Mesenchymal stem cell (in vitro differentiated cells and primary cell): ENCODE results near the gene EFHD2.
A peak's percentile ranks its signal among the peaks of the same experiment; 100 is the strongest.
"Not testable (repeated sequence)": the region's sequence is repeated elsewhere in the genome, so short reads cannot be mapped to it uniquely, and the experiment has no call there.

Source experiments
- DNase-seq: peaks from one replicate; pipeline ENCODE4 v3.0.0-alpha.2; 2013
- H2AFZ ChIP-seq: one replicate; pipeline ENCODE4 v1.6.1; 2013; ENCODE audit warnings: low read depth, mild to moderate bottlenecking, control low read depth, inconsistent platforms, low read length, moderate library complexity
- H2AK5ac ChIP-seq: 2 replicates; pipeline ENCODE4 v1.6.1; 2013; ENCODE audit warnings: low read length, moderate library complexity, mild to moderate bottlenecking, inconsistent platforms; ENCODE audit not compliant: severe bottlenecking
- H2BK120ac ChIP-seq: one replicate; pipeline ENCODE4 v1.6.1; 2013; ENCODE audit warnings: low read depth, mild to moderate bottlenecking, inconsistent platforms, low read length, moderate library complexity
- H2BK12ac ChIP-seq, 2 experiments: one replicate each; pipeline ENCODE4 v1.6.1; 2013; ENCODE audit warnings: inconsistent platforms in 2 of 2, low read length in 2 of 2, mild to moderate bottlenecking in 2 of 2, moderate library complexity in 2 of 2, control low read depth in 1 of 2
- H2BK15ac ChIP-seq: one replicate; pipeline ENCODE4 v1.6.1; 2013; ENCODE audit warnings: mild to moderate bottlenecking, low read depth, inconsistent platforms; ENCODE audit not compliant: poor library complexity, severe bottlenecking
- H2BK5ac ChIP-seq: 2 replicates; pipeline ENCODE4 v1.6.1; 2013; ENCODE audit warnings: low read depth, mild to moderate bottlenecking, low read length, control low read depth, inconsistent platforms; ENCODE audit not compliant: poor library complexity, severe bottlenecking
- H3K14ac ChIP-seq, 2 experiments: one replicate each; pipeline ENCODE4 v1.6.1; 2013; ENCODE audit warnings: inconsistent platforms in 2 of 2, low read length in 2 of 2, control low read depth in 1 of 2, mild to moderate bottlenecking in 1 of 2, moderate library complexity in 1 of 2
- H3K18ac ChIP-seq, 2 experiments: one replicate each; pipeline ENCODE4 v1.6.1; 2013; ENCODE audit warnings: inconsistent platforms in 2 of 2, low read length in 2 of 2, control low read depth in 1 of 2, low read depth in 1 of 2, mild to moderate bottlenecking in 1 of 2
- H3K23ac ChIP-seq, 2 experiments: one replicate each; pipeline ENCODE4 v1.6.1; 2013; ENCODE audit warnings: inconsistent platforms in 2 of 2, low read length in 2 of 2, mild to moderate bottlenecking in 2 of 2, moderate library complexity in 2 of 2, control low read depth in 1 of 2
- H3K27ac ChIP-seq: 2 replicates; pipeline ENCODE4 v1.5.1; 2013; ENCODE audit warnings: mild to moderate bottlenecking, moderate library complexity, low read length, control low read depth, inconsistent platforms; ENCODE audit not compliant: poor library complexity, severe bottlenecking
- H3K27me3 ChIP-seq, 2 experiments: 2 replicates each; pipeline versions ENCODE4 v1.6.1 to v1.7.0; 2013; ENCODE audit warnings: low read length in 2 of 2, mild to moderate bottlenecking in 2 of 2, moderate library complexity in 2 of 2, control low read depth in 1 of 2, inconsistent platforms in 1 of 2; ENCODE audit not compliant: control insufficient read depth in 1 of 2, insufficient read depth in 1 of 2
- H3K36me3 ChIP-seq, 2 experiments: 2 replicates each; pipeline versions ENCODE4 v1.6.1 to v1.7.0; 2013; ENCODE audit warnings: low read length in 2 of 2, control low read depth in 1 of 2, inconsistent platforms in 1 of 2, low read depth in 1 of 2, mild to moderate bottlenecking in 1 of 2; ENCODE audit not compliant: insufficient read depth in 2 of 2, control insufficient read depth in 1 of 2
- H3K4ac ChIP-seq, 2 experiments: one replicate each; pipeline ENCODE4 v1.6.1; 2013; ENCODE audit warnings: inconsistent platforms in 2 of 2, low read length in 2 of 2, mild to moderate bottlenecking in 2 of 2, moderate library complexity in 2 of 2, control low read depth in 1 of 2, low read depth in 1 of 2
- H3K4me1 ChIP-seq: 2 replicates; pipeline ENCODE4 v1.6.1; 2013; ENCODE audit warnings: low read depth, low read length, control low read depth; ENCODE audit not compliant: control insufficient read depth, insufficient read depth
- H3K4me2 ChIP-seq: 2 replicates; pipeline ENCODE4 v1.6.1; 2013; ENCODE audit warnings: low read length, mild to moderate bottlenecking, inconsistent platforms; ENCODE audit not compliant: poor library complexity, severe bottlenecking
- H3K4me3 ChIP-seq, 2 experiments: 2 replicates each; pipeline versions ENCODE4 v1.5.1 to v1.7.0; 2013; ENCODE audit warnings: low read length in 2 of 2, mild to moderate bottlenecking in 2 of 2, control low read depth in 1 of 2, low read depth in 1 of 2; ENCODE audit not compliant: insufficient read depth in 1 of 2
- H3K79me1 ChIP-seq: replicated peaks from 2 replicates; pipeline ENCODE4 v1.6.1; 2013; ENCODE audit warnings: mild to moderate bottlenecking, control low read depth, low read length, inconsistent platforms; ENCODE audit not compliant: poor library complexity, severe bottlenecking
- H3K9ac ChIP-seq: 2 replicates; pipeline ENCODE4 v1.7.0; 2013; ENCODE audit warnings: mild to moderate bottlenecking, low read length, moderate library complexity
- H3K9me3 ChIP-seq: 2 replicates; pipeline ENCODE4 v1.7.0; 2013; ENCODE audit warnings: mild to moderate bottlenecking, low read length; ENCODE audit not compliant: control insufficient read depth
- H4K8ac ChIP-seq: one replicate; pipeline ENCODE4 v1.6.1; 2013; ENCODE audit warnings: inconsistent platforms, mild to moderate bottlenecking, low read length, moderate library complexity
- H4K91ac ChIP-seq: one replicate; pipeline ENCODE4 v1.6.1; 2013; ENCODE audit warnings: mild to moderate bottlenecking, low read length, inconsistent platforms
- WGBS: methylation state at CpG from one replicate; pipeline ENCODE4 v1.1.7; 2013; ENCODE audit warnings: mixed read lengths; 5-methylcytosine and 5-hydroxymethylcytosine counted together

Gene EFHD2

DNA sequence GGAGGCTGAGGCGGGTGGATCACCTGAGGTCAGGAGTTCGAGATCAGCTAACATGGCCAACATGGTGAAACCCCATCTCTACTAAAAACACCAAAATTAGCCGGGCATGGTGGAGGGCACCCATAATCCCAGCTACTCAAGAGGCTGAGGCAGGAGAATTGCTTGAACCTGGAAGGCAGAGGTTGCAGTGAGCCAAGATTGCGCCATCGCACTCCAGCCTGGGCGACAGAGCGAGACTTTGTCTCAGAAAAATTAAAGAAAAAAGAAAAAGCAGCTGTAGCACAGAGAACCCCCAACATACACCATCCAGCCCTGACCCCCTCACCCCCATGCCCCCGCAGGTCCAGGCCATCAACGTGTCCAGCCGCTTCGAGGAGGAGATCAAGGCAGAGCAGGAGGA, 18.6 kb downstream of the EFHD2 start:
- not testable (repeated sequence) for H3K9ac ChIP-seq, H3K14ac ChIP-seq, H2BK120ac ChIP-seq, H3K4ac ChIP-seq, H3K4me2 ChIP-seq, H4K91ac ChIP-seq, H2BK15ac ChIP-seq, H3K23ac ChIP-seq, DNase-seq, H4K8ac ChIP-seq, H2AK5ac ChIP-seq, H3K27me3 ChIP-seq, H2BK5ac ChIP-seq, H3K18ac ChIP-seq, H3K9me3 ChIP-seq, H2AFZ ChIP-seq, H3K27ac ChIP-seq, H3K4me3 ChIP-seq, H2BK12ac ChIP-seq
- H3K79me1 ChIP-seq: peaks cover 11% of the 10 kb centered on the region
- 84% methylated on average over 5 of the region's 11 CpGs for WGBS
- H3K36me3 ChIP-seq: peaks cover 15 to 44% of the 10 kb centered on the region in 2 experiments
- H3K4me1 ChIP-seq: peaks cover 35% of the 10 kb centered on the region

DNA sequence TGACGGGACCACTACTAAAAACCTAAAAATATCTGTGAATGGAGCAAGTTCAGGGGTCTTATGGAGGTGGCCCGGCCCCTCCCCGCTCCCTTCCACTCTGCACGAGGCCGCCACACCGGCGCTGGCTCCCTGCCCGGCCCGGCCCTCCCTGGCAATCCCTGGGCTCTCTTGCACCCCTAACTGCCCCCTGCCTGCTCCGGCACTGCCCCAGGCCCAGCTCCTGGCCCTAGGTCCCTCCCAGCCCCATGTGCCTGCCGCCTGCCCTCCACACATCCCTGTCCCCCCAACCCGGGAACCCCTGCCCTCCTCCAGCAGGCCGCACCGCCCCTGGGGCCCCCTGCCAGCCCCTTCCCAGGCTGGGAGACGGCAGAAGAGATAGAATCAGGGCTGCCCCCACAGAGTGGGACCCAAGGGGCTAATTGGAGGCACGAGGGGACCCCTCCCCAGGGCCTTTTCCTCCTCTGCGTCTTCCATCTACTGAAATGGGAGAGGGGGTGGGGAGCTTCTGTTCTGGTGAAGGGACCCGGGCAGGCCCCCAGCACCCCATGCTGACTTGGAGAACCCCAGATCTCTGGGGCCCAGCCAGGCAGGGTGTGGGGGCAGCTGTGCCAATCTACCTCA, 19.2 kb downstream of the EFHD2 start:
- Histone ChIP-seq H3K4me3 (no peak overlapping the region), H3K79me1 (peaks cover 9% of the 10 kb centered on the region), H2AFZ (no peak overlapping the region), H2BK12ac (no peak overlapping the region), H3K9ac (no peak overlapping the region), H3K14ac (no peak overlapping the region), H3K4me1 (peaks cover 36% of the 10 kb centered on the region), H2BK5ac (no peak overlapping the region), H3K23ac (no peak overlapping the region), H4K91ac (no peak overlapping the region), H2BK15ac (peak overlapping the region; percentile 26), H3K9me3 (no peaks in the 10 kb centered on the region), H3K27ac (no peak overlapping the region), H3K27me3 (no peaks in the 10 kb centered on the region), H2AK5ac (no peak overlapping the region), H3K18ac (no peak overlapping the region), H3K4ac (no peak overlapping the region), H3K36me3 (peaks cover 15 to 44% of the 10 kb centered on the region in 2 experiments), H3K4me2 (no peak overlapping the region), H4K8ac (no peak overlapping the region), H2BK120ac (no peak overlapping the region)
- no peak for DNase-seq
- WGBS: 96% methylated on average over 17 of the region's 18 CpGs

DNA sequence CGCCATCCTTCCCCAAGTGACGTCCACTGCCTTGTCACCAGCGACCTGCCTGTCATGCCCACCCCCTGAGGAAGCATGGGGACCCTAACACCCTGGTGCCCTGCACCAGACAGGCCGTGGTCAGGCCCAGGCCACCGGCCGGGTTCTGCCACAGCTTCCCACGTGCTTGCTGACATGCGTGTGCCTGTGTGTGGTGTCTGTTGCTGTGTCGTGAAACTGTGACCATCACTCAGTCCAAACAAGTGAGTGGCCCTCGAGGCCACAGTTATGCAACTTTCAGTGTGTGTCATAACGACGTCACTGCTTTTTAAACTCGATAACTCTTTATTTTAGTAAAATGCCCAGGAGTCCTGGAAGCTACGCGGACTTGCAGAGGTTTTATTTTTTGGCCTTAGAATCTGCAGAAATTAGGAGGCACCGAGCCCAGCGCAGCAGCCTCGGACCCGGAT, 20.0 kb downstream of the EFHD2 start:
- Histone ChIP-seq H3K4me3 (no peak overlapping the region), H3K4ac (no peak overlapping the region), H3K9me3 (no peaks in the 10 kb centered on the region), H3K23ac (no peak overlapping the region), H3K18ac (peak overlapping the region in 1 of 2 experiments; percentile 11), H2BK120ac (no peak overlapping the region), H3K14ac (no peak overlapping the region), H2AK5ac (no peak overlapping the region), H3K4me2 (no peak overlapping the region), H3K27me3 (no peaks in the 10 kb centered on the region), H2BK5ac (no peak overlapping the region), H2AFZ (no peak overlapping the region), H4K91ac (peak overlapping the region; percentile 5), H2BK12ac (peak overlapping the region in 1 of 2 experiments; percentile 59), H2BK15ac (no peak overlapping the region), H4K8ac (no peak overlapping the region), H3K4me1 (peaks cover 34% of the 10 kb centered on the region), H3K27ac (no peak overlapping the region), H3K36me3 (peaks cover 15 to 44% of the 10 kb centered on the region in 2 experiments), H3K9ac (no peak overlapping the region), H3K79me1 (peaks cover 6% of the 10 kb centered on the region)
- WGBS: 77% methylated on average over 16 of the region's 19 CpGs
- peak; percentile 73 for DNase-seq

DNA sequence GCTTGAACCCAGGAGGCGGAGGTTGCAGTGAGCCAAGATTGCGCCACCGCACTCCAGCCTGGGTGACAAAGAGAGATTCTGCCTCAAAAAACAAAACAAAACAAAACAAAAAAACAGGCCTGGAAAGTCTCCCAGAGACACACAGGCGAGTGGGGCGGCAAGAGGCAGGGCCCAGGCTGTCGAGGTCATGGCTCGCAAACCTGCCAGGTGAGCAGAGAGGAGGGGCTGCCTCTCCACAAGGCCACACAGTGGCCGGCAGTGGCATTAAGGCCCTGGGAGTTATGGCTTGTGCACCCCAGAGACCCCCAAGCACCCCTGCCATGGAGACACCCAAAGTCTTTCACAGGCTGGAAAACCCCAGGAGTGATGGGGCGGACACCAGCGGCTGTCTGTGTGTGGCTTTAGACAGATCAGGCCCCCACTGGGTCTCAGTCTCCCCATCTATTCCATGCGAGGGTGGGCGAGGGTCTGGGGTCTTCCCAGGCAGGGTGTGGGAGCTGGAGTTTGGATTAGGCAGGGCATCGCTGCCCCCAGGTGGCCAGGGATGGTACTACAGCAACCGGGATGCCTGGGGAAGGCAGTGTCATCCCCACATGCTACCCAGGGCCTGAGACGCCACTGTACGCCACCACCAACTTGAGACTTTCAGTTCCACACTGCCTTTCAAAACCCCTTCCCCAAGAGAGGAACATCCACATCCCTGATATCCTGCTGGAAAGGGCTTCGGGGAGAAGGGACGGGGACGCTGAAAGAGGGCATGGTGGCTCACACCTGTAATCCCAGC, 21.3 kb downstream of the EFHD2 start:
- Histone ChIP-seq H3K9ac (no peak overlapping the region), H2AK5ac (no peak overlapping the region), H3K4ac (no peak overlapping the region), H2BK5ac (no peak overlapping the region), H2BK120ac (no peak overlapping the region), H3K4me2 (no peak overlapping the region), H3K18ac (no peak overlapping the region), H3K9me3 (no peaks in the 10 kb centered on the region), H3K4me1 (peaks cover 36% of the 10 kb centered on the region), H4K91ac (no peak overlapping the region), H2AFZ (no peak overlapping the region), H3K14ac (no peak overlapping the region), H3K27me3 (no peaks in the 10 kb centered on the region), H3K23ac (no peak overlapping the region), H3K27ac (no peak overlapping the region), H2BK12ac (peak overlapping the region in 1 of 2 experiments; percentile 45), H3K4me3 (no peak overlapping the region), H2BK15ac (no peak overlapping the region), H3K36me3 (peaks cover 15 to 40% of the 10 kb centered on the region in 2 experiments), H3K79me1 (peaks cover 2% of the 10 kb centered on the region), H4K8ac (no peak overlapping the region)
- peak; percentile 61 for DNase-seq
- WGBS: 57% methylated on average over 19 of the region's 19 CpGs
